Stomach (tissue), 4 donors: ENCODE results near the gene CHST13.

Experiments used
- EP300 ChIP-seq: sonication (generic); formaldehyde crosslinking; IDR thresholded peaks from one replicate; pipeline ENCODE4 v1.6.1; 2017; ENCODE audit warnings: antibody characterized with exemption
- POLR2A ChIP-seq, 4 donors: fragments of 450-650 bp; IDR thresholded peaks; one replicate each; pipeline ENCODE4 v1.6.1; 2016; ENCODE audit warnings: antibody characterized with exemption in 4 of 4, control low read depth in 2 of 4, mild to moderate bottlenecking in 1 of 4, moderate library complexity in 1 of 4
- POLR2AphosphoS5 ChIP-seq, 3 donors: sonication (generic); formaldehyde crosslinking; IDR thresholded peaks; one replicate each; pipeline ENCODE4 v1.6.1; 2016; ENCODE audit warnings: antibody characterized with exemption in 3 of 3
- TF ChIP-seq, protein P1 (sequence below), 7 experiments: fragments of 450-650 bp in 4 of 7; fragments of 200-600 bp in 3 of 7; sonication (generic) in 3 of 7; IDR thresholded peaks; one replicate each; pipeline ENCODE4 v1.5.1; 2016 to 2019; ENCODE audit warnings: antibody characterized with exemption in 7 of 7, control low read depth in 2 of 7, mild to moderate bottlenecking in 1 of 7

- TF ChIP-seq, protein P1, sequence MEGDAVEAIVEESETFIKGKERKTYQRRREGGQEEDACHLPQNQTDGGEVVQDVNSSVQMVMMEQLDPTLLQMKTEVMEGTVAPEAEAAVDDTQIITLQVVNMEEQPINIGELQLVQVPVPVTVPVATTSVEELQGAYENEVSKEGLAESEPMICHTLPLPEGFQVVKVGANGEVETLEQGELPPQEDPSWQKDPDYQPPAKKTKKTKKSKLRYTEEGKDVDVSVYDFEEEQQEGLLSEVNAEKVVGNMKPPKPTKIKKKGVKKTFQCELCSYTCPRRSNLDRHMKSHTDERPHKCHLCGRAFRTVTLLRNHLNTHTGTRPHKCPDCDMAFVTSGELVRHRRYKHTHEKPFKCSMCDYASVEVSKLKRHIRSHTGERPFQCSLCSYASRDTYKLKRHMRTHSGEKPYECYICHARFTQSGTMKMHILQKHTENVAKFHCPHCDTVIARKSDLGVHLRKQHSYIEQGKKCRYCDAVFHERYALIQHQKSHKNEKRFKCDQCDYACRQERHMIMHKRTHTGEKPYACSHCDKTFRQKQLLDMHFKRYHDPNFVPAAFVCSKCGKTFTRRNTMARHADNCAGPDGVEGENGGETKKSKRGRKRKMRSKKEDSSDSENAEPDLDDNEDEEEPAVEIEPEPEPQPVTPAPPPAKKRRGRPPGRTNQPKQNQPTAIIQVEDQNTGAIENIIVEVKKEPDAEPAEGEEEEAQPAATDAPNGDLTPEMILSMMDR (IDR thresholded peaks at IDR 0.05): no peak
- TF ChIP-seq POLR2AphosphoS5 (IDR thresholded peaks at IDR 0.05) (no peak), POLR2A (IDR thresholded peaks at IDR 0.05) (no peak), EP300 (no peak)
Observed at GRCh38 chr3:126512916-126513650, 10.9 kb upstream of the CHST13 start.
